ENCODE measurements around the gene FMN2.

The FMN2 gene

GRCh38 chr1:240492832-240493440, 401.3 kb downstream of the FMN2 start:
- peak in 5 of 42 donors; percentile 5 to 33 (median 11) for DNase-seq
- intact Hi-C loops (cut with DNase I) = no loop called here

- intact Hi-C loops (cut with DNase I) = no loop called here
- no peak for DNase-seq
Measured at GRCh38 chr1:240495601-240496000, 403.9 kb downstream of the FMN2 start.

DNA sequence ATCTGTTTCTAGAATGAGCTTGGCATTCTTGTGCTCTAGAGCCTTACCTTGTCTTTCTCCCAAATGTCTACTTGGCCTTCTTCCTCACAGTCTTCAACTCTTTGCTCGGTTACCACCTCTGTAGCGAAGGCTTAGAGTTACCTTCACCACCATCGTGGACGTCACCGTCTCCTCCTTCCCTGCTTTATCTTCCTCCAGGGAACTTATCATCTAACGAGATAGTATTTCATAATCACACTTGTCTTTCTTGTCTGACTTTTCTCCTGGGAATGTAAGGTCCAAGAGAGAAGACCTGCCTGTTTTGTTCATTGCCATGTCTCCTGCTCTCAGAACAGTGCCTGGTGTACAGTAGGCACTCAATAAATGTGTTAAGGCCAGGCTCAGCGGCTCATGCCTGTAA, 404.7 kb downstream of the FMN2 start:
- intact Hi-C loops (cut with DNase I) = no loop called here

DNA sequence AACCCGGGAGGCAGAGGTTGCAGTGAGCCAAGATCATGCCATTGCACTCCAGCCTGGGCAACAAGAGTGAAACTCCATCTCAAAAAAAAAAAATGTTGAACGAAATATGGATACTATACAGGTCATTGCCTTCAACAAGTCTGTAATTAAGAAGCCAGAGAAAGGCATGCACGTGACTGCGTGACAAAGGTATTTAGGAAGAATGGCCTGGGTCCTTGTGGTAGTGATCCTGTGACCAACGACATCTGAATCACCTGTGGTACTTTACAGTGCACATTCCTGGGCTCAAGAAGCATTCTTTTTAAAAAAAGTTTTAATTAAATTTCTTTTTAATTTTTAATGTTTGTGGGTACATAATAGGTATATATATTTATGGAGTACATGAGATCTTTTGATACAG, 405.3 kb downstream of the FMN2 start:
- no peak for DNase-seq
- intact Hi-C loops (cut with DNase I) = no loop called here

More for the DNA sequence above, 404.7 kb downstream of the FMN2 start:
- no peak for DNase-seq

GRCh38 chr1:240497908-240498307, 406.2 kb downstream of the FMN2 start:
- intact Hi-C loops (cut with DNase I) = no loop called here
- DNase-seq = no peak

DNA sequence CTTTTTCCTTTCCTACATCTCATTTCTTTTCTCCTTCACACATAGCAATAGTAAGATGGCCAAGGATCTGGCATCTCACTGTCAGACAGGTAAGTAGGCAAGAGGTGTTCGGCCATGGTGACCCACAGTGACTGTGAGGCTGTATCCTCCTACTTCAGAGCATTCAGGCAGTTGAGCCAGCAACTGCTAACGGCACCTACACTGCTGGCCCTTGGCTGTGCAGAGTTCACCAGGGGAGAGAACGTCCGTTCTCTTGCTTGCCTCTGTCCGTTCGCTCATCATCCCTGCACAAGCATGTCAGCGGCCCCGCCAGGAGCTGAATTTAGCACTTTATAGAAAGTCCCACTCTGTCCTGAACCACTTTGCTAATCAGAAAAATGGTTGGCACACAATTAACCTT, 406.7 kb downstream of the FMN2 start:
- intact Hi-C loops (cut with DNase I) = no loop called here

GRCh38 chr1:240499012-240499411, 407.3 kb downstream of the FMN2 start:
- intact Hi-C loops (cut with DNase I) = no loop called here
- no peak for DNase-seq

More for the DNA sequence above, 406.7 kb downstream of the FMN2 start:
- no peak for DNase-seq

GRCh38 chr1:240500647-240501046, 409.0 kb downstream of the FMN2 start:
- no peak for DNase-seq
- intact Hi-C loops (cut with DNase I) = no loop called here

- intact Hi-C loops (cut with DNase I) = no loop called here
- DNase-seq = no peak
Measured at GRCh38 chr1:240501115-240501514, 409.4 kb downstream of the FMN2 start.

DNA sequence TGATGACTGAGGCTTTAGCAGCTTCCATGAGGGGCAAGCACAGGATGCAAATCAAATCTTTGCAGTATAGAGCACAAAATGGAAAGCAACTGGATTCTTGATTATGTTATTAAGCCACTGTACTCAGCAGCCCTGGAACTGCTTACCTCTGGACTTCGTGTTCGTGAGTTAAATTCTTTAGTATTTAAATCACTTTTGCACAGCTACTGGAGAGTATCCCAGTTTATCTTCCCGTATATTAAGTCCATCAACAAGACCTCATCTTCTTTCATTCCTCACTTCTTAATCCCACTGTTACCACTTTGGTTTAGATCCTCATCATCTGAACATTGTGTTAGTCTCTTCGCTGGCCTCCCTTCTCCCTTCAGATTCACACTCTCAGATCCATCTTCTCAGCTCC, 411.4 kb downstream of the FMN2 start:
- intact Hi-C loops (cut with DNase I) = no loop called here
- no peak for DNase-seq

DNA sequence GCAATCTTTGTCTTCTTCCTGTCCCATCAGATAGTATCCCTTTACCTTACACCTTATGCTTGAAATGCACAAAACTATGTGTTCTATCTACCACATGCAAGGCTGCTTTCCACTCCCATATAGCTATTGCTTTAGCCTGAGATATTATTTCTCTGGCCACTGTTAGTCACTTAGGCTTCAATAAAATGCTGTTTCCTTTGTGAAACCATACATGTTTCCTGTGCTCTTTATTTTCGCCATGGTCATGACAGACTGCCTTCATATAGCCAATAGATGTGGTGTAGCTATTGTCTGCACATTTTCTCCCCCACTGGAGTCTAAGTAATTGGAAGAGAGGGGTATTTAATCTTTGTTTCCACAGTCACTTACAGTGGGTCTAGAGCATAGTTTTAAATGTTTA, 411.9 kb downstream of the FMN2 start:
- DNase-seq = no peak
- intact Hi-C loops (cut with DNase I) = no loop called here

DNA sequence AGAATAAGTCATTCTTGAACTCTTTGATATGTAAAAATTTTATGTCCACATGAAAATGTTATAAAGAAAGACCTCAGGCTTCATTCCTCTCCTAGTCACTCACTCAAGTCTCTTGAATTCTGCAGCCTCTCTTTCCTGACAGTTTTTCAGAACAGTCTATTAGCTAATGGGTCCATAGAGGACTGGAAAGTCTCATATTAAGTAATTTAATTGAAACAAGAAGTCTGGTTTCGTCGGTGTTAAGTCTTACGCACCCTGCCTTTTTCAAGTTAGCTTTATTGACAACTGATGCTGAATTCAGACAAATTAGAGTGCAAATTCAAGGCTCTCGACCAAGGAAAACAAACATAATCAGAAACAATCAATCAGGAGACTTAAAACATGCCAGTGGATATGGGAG, 414.5 kb downstream of the FMN2 start:
- intact Hi-C loops (cut with DNase I) = no loop called here

GRCh38 chr1:240508201-240508600, 416.5 kb downstream of the FMN2 start:
- DNase-seq = no peak
- intact Hi-C loops (cut with DNase I) = no loop called here

More for the DNA sequence above, 414.5 kb downstream of the FMN2 start:
- no peak for DNase-seq

DNA sequence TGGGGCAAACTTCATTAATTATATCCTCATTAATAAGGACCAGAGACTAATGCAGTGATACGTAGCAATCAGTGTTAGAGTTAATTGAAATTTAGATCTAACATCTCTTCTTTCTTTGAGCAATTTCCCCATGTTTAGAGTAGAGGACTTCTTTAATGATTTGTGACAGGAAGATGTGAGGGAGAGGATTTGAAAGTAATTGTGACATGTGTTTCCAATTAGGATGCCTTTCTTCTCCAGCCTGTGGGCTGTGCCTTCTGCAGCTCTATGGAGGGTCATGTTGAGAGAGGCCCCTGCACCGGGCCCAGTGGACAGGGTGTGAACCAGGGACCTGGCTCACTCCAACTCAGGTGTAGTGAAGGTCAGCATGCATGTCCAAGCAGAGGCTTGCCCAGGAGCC, 417.3 kb downstream of the FMN2 start:
- no peak for DNase-seq
- intact Hi-C loops (cut with DNase I) = no loop called here

DNA sequence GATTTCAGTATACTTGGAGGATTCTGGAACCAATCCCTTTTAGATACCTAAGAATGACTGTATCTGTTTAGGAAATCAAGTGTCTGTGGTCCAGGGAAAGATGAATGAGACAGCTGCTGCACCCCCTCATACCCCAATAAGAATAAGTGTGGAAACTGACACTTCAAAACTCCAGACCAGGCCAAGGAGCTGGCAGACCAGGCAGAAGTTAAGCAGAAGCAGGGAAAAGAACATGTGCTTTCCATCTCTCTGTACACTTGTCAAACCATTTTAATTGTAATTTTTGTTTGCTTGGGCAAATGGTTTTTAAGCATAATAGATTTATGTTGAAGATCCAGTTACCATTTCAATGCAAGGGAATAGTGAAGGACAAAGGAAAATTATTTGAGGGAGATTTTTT, 420.1 kb downstream of the FMN2 start:
- intact Hi-C loops (cut with DNase I) = no loop called here
- no peak for DNase-seq

DNA sequence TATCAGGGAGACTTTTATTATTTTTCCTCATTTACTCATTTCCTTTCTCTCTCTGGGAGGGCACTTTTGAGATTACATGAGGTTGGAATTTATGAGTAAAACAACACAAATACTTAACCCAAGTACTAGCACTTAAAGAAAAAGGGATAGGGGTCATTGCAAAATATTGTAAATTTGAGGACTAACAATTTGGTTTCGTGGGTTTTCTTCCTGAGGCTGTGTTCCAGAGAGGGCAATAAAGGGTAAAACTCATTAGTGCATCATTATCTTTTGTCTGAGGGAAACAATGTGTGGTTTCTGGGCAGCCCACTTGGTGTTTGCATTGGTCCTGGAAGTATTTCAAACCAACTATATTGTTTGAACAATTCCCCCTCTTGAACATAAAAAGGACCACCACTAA, 423.8 kb downstream of the FMN2 start:
- DNase-seq = no peak
- intact Hi-C loops (cut with DNase I) = no loop called here

DNA sequence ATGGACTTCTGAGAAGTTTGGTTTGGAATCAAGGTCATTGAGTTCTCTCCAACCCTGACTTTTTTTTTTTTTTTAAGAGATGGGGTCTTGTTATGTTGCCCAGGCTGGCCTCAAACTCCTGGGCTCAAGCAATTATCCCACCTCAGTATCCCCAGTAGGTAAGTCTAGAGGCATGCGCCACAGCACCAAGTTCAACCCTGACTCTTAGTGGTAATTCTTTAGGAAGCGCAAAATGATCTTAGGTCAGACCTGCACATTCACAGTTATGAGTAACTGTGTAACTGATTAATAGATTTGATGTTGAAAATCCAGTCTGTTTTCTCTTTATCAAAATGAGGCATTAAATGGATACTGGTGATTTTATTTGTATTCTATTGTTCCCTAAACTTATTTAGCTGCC, 424.4 kb downstream of the FMN2 start:
- DNase-seq = no peak
- intact Hi-C loops (cut with DNase I) = no loop called here

GRCh38 chr1:240517891-240518290, 426.2 kb downstream of the FMN2 start:
- intact Hi-C loops (cut with DNase I) = no loop called here
- peak in 6 of 42 donors; percentile 7 to 48 (median 32) for DNase-seq

GRCh38 chr1:240522122-240522822, 430.6 kb downstream of the FMN2 start:
- intact Hi-C loops (cut with DNase I) = no loop called here
- no peak for DNase-seq

DNA sequence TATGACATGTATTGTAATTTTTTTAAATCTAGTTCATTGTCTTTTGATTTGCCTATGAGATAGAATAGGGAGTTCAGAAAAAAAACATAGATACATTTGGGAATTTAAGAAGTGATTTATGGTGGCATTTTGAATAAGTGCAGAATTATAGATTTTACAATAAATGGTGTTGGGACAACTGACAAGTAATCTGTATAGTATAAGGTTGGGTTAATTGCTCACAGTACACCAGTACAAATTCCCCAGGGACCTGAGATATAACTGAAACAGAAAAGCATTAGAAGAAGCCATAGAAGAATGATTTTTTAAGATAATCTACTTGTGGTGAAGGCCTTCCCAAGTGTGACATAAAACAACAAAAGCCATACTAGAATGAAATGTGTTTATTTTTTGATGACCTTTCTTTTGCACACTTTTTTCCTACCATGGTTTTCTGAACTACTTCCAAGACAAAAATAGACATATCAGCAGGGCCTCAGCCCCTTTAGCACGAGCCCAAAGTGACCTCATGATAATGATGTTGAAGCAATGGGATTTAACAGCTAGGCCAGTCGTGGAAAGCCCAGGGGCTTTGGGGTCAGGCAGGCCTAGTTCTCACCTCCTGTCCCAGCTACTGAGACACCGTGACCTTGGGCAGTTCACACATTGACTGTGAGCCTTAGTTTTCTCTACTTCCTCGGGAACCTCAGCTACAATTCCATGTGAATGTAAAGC, 432.8 kb downstream of the FMN2 start:
- no peak for DNase-seq
- intact Hi-C loops (cut with DNase I) = no loop called here
